B cell (primary cell): ENCODE data around the gene EEF1B2.

Source experiments
- EZH2 ChIP-seq: IDR thresholded peaks from 2 replicates; pipeline ENCODE4 v1.6.1; 2012; ENCODE audit warnings: borderline replicate concordance, low read depth, mild to moderate bottlenecking, moderate library complexity, low read length; ENCODE audit not compliant: insufficient read depth, poor library complexity, severe bottlenecking
- TF ChIP-seq, protein P1 (sequence below): fragments of 200-600 bp; IDR thresholded peaks from one replicate; pipeline ENCODE4 v1.8.0; 2022; ENCODE audit warnings: antibody characterized with exemption, mild to moderate bottlenecking

DNA sequence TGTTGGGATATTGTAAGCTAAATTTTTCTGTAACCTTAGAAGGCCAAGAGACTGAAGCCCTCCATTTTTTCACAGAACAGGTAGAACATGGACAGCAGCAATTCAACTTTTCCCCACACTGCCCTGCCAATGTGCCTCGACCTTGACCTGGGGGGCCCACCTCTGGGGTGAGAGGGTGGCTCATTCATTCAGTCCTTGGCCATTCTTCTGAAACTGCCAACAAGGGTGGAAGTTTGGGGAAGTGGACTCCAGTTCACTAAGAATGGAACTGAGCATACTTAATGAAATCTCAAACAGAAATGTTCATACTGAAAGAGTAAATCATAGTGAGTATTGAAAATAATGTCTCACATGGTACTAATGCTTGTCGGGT, 1.1 kb downstream of the EEF1B2 start:
- TF ChIP-seq, protein P1, sequence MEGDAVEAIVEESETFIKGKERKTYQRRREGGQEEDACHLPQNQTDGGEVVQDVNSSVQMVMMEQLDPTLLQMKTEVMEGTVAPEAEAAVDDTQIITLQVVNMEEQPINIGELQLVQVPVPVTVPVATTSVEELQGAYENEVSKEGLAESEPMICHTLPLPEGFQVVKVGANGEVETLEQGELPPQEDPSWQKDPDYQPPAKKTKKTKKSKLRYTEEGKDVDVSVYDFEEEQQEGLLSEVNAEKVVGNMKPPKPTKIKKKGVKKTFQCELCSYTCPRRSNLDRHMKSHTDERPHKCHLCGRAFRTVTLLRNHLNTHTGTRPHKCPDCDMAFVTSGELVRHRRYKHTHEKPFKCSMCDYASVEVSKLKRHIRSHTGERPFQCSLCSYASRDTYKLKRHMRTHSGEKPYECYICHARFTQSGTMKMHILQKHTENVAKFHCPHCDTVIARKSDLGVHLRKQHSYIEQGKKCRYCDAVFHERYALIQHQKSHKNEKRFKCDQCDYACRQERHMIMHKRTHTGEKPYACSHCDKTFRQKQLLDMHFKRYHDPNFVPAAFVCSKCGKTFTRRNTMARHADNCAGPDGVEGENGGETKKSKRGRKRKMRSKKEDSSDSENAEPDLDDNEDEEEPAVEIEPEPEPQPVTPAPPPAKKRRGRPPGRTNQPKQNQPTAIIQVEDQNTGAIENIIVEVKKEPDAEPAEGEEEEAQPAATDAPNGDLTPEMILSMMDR = no peak
- no peak for TF ChIP-seq EZH2
